ENCODE results near the gene USP35.
"Not testable (repeated sequence)": the region's sequence is repeated elsewhere in the genome, so short reads cannot be mapped to it uniquely, and the experiment has no call there.

USP35 gene

DNA sequence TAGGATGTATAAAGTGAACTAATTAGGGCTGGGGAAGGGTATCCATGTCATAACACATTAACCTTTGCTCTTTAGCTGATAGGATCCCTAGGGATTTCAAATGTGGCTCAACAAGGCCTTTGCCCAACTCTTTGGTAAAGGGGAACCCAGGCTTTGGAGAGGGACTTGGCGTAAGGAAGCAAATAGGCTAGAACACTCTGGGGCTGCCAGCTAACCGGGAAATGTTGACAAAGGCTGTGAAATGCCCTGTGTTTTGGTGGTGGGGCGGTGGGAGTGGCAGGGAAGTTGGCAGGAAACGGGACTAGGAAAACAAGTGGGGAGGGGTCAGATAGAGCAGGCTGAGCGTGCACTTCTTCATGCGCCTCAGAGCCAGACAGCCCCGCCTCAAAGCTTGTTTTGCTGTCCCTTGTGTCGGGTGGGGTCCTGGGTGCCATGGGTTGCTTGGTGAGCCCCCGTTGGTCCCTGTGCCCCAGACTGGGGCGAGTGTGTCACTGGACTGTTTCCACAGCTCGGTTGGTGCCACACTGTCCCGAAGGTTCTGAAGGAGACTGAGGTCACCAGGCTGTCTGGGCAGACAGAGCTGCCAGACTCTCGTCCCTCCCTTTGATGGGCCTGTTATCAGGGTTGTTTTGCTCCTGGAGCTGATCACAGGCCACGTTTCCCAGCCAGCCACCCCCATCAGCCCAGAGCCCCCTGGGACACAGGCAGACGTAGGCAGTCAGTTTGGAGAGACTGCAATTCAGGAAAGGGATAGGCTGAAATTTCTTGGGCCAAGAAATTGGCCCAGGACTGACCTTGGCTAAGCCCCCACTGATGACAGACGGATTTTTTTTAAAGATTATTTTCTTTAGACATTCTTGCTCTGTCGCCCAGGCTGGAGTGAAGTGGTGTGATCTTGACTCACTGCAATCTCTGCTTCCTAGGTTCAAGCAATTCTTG, 19.9 kb upstream of the USP35 start:
- DNase-seq: peak; percentile 96

DNA sequence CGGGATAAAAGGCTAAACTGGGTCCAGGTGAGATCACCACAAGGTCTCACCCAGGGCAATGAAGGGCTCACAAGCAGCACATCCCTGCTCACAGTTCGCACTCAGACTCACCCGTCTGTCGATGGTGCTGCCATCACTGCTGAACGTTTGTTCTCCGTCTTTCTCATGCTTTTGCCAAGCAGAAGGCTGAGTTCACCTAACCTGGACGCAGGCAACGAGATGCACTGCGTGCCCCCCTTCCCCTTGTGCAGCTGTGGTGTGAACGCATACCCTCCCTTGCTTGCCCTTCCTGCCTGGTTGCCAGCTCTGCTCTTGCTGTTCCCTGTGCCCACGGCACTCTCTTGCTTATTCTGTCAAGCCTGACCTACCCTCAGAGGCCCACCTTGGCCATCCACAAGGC, 18.3 kb upstream of the USP35 start:
- no peak for DNase-seq

DNA sequence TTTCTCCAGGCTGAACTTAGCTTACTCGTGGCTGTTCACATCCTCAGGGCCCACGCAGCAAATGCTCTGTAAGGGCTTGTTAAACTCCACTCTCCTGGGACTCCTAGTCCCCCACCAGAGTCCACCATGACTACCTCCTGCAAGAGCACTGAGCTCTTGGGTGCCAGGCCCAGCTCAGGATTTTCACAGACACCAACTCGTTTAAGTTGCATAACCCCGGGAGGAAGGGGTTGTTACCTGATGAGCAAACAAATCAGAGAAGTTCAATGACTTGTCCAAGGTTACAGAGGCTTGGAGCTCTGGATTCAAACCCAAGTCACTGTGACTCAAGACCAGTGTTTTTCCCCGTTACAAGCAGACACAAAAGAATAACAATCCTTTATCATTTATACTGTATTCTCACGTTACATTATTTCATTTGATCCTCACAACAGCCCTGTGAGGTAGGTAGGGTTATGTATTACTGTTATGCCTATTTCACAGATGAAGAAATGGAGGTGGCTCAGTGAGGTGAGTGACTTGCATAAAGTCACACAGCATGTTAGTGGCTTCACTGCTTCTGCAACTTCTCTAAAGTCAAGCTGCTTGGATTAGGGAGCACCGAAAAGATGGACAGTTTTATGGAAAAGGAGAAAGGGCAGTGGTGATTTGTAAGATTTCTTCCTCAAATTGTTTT, 17.7 kb upstream of the USP35 start:
- no peak for DNase-seq

DNA sequence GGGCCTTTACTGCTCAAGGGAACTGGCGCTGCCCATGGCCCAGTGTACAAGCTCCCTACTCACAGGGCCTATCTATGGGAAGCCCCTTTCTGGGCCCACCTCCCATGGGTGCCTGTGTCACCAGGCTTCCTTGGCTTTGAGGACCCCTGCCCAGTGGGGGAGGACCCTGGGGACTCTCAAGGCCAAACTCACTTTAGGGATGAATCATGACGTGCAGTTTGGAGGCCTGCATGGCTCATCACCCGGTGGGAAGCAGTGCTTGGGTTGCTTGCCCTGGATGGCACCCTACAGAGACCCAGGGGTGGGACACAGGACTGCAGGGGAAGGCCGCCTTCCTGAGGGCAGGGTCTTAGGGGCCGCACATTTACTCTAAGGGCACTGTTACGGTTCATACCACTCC, 16.8 kb upstream of the USP35 start:
- DNase-seq: no peak

DNA sequence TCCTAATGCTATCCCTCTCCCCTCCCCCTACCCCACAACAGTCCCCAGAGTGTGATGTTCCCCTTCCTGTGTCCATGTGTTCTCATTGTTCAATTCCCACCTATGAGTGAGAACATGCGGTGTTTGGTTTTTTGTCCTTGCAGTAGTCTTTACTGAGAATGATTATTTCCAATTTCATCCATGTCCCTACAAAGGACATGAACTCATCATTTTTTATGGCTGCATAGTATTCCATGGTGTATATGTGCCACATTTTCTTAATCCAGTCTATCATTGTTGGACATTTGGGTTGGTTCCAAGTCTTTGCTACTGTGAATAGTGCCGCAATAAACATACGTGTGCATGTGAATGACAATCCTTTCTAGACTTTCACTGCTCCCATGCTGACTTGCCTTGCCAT, 12.9 kb upstream of the USP35 start:
- DNase-seq: not testable (repeated sequence)

DNA sequence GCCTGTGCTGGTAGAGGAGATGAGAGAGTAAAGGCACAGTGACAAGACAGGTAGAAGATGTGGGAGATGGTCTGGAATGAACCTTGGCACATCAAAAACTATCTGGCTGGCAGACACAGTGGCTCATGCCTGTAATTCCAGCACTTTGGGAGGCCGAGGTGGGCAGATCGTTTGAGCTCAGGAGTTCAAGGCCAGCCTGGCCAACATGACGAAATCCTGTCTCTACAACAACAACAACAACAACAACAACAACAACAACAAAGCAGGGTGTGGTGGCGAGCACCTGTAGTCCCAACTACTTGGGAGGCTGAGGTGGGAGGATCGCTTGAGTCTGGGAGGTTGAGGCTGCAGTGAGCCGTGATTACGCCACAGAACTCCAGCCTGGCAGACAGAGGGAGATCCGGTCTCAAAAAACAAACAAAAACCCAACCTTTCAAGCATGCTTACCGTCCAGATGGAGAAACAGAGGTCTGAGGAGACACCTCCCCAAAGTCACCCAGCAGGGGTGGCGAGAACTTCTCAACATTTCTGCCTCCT, 12.0 kb upstream of the USP35 start:
- DNase-seq: no peak

DNA sequence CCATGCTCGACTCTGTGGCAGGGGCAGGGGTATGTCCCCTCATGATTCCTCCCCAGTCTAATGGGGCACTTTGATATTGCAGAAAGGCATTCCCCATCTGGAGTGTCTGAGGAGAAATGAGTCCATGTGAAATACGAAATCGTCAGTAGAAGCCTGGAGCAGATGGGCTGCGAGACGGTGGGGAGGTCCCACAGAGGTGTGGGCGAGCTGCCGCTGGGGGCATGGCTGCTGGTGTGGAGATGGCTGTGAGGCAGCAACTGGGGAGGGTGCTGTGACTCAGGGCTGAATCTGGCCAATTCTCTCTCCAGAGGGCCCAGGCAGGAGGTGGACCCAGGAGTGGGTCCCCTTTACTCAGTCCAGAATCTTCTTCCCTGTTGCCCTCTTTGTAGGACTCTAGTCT, 11.5 kb upstream of the USP35 start:
- no peak for DNase-seq

DNA sequence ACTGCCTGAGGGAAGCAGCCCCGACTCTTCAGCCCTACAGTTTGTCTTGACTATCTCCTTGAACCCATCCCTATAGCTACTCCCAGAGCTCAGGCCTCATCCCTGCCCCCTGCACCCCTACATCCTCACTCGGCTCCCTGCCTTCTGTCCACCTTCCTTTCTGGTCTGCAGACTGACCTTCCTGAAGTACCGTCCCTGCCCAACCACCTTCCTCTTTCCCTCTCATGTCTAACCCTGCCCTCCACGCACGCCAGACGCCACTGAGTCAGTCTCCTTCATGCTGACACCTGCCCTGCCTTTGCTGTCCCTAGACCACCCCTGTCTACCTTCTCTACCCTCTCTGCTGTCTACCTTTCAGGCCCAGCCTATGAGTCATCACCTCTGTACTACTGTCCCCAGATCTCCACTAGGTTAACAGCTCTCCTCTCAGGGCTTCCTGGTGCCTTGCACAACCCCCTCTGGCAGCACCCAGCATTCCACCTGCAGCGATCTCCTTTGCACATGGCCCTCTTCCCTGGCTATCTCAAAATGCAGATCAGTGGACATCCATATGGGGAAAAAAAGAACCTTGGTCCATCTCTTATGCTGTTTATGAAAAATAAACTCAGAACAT, 9.2 kb upstream of the USP35 start:
- DNase-seq: no peak

DNA sequence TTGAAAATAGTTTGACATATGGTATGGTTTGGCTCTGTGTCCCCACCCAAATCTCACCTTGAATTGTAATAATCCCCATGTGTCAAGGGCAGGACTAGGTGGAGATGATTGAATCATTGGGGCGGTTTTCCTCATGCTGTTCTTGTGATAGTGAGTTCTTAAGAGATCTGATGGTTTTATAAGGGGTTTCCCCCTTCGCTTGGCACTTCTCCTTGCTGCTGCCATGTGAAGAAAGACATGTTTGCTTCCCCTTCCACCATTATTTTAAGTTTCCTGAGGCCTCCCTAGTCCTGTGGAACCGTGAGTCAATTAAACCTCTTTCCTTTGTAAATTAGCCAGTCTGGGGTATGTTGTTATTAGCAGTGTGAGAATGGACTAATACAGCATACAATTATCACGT, 8.0 kb upstream of the USP35 start:
- no peak for DNase-seq

DNA sequence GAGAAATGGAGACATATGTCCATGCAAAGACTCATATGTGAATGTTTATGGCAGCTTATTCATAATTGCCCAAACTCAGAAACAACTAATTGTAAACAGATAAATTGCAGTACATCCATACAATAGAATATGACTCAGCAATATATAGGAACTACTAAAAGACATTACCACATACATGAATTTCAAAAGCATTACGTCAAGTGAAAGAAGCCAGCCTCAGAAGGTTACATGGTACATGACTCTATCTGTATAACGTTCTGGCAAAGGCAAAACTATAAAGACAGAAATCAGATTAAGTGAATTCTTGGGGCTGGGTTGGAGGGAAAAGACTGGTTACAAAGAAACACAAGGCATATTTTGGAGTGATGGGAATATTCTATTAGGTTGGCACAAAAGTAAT, 7.5 kb upstream of the USP35 start:
- DNase-seq: peak; percentile 67

DNA sequence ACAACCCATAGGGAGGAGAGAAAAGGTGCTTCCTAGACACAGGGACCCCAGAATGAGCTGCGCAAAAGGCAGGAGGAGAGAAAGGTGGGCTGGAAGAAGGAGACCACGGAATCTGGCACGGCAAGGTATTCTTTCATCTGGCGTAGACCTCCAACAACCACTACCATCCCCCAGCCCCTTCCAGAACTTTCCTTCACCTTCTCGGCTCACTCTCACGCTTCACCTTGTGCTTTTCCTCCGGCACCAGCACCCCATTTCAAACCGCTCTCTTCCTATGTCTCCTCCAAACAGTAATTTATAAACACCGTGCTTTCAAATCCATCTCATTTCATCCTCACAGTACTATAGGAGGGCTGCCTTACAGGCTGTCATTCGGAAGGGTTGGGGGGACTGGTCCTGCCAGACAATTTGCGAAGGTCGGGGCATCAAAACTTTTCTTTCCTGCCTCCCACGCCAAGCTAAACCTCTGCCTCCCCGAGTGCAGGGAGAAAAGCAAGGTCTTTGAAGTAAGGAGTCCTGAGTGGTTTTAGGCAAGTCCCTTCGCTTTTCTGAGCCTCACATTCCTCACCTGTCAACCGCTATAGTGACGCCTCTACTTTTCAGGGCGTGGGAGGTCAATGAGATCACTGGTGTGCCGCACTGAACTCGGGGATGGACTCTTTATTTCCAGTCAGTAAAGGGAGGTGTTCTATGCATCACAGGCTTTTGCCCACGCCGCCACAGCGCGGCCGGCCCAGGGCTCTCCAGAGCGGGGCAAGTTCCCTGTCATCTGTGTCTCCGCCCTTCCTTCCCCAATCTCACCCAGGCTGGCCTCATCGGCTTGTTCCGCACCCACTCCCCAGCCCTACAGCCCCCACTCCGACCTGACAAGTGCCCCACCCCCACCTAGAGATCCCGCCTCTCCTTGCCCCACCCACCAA, 1.1 kb upstream of the USP35 start:
- no peak for DNase-seq

DNA sequence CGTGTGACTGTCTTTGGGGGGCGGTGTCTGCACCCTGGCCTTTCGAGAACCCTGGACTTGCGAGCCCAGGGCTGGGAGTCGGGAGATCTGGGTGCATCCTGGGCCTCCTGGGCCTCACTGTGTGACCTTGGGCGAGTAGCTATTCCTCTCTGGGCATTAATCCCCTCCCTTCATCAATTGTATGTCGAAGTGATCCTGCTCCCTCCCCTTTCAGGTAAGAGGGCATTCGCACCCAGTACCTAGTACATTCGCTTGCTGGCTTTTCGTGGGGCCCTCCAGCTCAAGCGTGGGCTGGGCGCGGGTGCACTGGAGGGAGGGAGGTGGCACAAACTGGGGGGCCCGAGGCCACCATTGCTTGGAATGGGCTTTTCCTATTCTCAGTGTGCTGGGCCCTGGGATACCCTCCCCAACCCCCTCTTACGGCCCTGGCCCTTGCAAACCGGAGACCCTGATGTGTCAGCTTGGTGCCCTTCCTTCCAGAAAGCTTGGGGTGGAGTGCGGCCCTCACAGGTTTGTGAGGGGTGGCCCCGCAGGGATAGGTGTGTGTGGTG, 530 bp downstream of the USP35 start:
- no peak for DNase-seq

DNA sequence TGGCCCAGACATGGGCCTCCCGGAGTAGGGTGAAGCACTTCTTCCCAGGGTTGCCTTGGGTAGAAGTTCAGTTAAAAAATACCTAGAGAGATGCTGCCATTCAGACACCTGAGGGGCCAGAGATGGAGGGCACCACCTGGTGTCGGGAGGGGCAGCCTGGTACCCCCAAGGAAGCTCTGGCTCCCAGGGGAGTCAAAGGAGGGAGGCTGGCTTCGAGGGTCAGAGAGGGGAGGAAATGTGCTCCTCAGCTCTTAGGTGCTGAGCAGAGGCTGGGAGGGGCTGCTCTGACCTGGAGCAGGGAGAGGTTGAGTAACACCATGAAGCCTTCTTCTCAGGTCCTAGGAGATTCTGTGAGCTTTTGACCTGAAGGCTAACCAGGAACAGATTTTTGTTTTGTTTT, 1.1 kb downstream of the USP35 start:
- DNase-seq: no peak

DNA sequence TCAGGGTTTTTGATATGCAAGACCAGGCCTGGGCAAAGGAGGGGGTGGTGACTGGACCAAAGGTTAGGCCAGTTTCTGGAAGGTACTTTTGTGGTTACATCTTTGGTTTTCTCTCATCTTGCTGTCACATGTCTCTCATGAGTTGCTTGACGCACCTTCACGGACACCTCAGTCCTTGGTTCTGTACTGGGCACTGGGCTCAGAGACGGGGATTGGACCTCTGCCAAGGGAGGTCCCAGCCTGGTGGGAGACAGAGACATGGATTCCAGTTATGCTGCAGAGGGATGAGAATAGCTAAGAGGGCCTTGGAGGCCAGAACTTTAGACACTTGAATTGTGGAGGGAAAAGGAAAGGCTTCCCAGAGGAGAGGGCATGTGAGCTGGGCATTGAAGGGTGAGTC, 1.7 kb downstream of the USP35 start:
- DNase-seq: no peak

DNA sequence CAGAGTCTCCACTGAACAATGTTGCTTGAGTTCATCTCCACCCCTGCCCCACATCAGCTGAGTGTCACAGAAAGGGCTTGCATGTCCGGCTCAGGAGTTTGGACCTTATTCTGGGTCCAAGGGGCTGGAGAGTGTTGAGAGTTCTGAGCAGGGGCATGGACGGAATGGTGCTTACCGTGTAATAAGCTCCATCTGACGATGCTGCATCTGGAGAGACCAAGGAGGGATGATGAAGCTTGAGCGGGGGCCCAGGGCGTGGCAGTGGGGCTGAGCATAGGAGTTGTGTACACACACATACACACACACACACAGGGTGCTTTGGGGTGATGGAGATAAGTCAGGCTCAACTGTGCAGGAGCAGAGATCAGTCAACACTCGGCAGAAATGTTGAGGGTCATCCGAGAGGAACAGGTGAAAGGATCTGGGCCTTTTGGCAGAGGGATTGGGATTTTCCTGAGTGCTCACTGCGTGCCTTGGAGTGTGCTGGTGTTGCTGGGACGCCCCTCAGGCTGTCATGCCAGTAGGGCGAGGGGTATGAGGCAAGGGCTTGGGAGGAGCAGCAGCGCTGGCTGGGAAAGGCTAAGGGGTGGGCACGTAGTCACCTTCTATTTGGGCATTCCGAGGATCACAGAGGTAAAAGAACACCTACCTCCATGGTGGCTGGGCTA, 2.3 kb downstream of the USP35 start:
- no peak for DNase-seq

DNA sequence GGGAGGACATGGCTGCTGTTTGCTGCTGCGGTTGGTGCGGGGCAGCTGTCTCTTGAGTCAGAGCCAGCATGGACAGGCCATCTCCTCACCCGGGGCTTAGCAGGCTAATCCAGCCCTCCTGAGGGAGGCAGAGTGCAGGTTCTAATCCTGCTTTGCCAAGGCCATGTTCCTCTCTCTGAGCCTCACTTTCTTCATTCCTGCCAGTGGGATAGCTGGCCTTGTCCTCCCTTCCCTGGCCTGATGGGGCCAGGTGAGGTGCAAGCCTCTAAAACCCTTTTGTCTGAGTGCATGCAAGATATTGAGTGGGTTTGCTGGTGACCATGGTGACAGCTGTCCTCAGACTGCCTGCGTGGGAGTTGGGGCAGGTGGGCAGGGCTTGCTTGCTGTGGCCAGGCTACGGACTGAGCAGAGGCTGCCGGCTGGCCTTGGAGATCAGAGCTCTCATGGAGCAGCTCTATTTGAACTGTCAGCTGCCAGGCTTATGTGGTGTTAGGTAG, 3.6 kb downstream of the USP35 start:
- DNase-seq: no peak

DNA sequence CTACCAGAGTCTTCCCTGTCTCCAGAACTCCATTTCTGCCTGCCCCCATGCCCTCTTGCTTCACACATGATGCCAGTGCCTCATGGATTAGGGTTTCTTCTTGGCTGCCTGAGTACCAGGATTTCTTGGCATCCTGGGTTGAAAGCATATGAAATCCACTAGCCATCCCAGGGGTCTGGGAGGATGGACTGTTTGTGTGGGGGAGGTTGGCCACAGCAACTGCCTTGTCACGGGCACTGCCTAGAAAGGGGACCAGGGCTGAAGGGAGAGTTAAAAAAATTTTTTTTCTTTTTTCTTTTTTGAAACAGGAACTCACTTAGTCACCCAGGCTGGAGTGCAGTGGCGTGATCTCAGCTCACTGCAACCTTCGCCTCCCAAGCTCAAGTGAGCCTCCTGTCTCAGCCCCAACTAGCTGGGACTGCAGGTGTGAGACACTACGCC, 4.2 kb downstream of the USP35 start:
- no peak for DNase-seq

DNA sequence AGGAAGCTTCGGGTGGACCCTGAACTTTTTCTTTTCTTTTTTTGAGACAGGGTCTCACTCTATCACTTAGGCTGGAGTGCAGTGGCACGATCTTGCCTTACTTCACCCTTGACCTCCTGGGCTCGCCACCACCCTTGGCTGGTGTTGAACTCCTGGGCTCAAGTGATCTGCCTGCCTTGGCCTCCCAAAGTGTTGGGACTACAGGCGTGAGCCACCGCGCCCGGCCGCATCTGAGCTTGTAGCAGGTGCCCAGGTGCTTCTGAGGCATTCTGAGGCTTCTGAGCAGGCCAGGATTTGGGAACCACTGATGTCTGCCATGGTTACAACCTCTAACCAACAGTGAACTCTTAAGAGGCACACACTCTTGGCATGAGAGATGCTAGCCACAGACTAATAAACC, 5.1 kb downstream of the USP35 start:
- DNase-seq: no peak

DNA sequence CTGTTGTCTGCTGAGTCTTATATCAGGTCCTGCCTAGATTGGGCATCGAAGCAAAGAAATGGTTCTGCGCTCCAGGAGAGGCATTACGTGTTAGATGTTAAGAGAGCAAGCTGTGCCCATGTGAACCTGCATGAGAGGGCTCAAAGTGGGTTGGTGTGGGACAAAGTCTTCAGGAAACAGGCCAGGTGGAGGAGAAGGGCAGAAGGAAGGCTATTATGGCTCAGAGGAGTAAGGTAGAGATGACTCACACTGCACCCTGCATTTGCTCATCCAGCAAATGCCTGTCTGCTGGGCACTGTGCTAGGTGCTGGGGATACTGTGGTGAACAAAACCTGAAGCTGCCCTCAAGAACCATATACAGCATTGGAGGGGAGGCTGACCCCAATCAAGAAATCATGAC, 5.8 kb downstream of the USP35 start:
- DNase-seq: no peak

DNA sequence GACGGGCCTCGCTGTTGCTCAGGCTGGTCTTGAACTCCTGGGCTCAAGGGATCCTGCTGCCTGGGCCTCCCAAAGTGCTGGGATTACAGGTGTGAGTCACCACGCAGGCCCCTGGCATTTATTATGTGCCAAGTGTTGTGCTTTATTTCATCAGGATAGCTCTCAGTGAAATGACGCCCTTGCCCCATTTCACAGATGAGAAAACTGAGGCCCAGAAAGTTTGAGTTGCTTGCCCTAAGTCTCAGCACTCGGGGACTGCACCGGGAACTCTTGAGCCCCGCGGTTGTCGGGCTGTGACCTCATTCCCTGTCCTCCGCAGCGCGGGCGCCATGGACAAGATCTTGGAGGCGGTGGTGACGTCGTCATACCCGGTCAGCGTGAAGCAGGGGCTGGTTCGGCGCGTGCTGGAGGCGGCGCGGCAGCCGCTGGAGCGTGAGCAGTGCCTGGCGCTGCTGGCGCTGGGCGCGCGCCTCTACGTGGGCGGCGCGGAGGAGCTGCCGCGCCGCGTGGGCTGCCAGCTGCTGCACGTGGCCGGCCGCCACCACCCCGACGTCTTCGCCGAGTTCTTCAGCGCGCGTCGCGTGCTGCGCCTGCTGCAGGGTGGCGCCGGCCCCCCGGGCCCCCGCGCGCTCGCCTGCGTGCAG, 7.3 kb downstream of the USP35 start:
- DNase-seq: peak; percentile 10

DNA sequence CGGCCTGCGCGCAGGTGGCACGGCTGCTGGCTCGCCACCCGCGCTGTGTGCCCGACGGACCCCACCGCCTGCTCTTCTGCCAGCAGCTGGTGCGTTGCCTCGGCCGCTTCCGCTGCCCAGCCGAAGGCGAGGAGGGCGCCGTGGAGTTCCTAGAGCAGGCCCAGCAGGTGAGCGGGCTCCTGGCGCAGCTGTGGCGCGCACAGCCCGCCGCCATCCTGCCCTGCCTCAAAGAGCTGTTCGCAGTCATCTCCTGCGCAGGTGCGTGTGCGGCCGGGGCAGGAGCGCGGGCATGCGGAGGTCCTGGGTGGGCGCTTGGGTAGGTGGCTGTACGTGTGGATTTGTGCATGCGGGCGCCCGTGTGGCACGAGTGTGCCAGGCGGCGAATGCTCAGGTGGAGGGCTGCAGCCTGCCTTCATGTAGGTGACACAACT, 8.0 kb downstream of the USP35 start:
- DNase-seq: no peak
